Liver (tissue), 9 donors: ENCODE results near the gene SCD5. TPM values are rescaled to one million over a fixed set of nuclear protein-coding genes. Genes with fewer than 3 reads are reported as not detected.

Source experiments
- DNase-seq: peaks from one replicate; pipeline ENCODE4 v3.0.0-alpha.2; 2017; ENCODE audit warnings: low spot score
- H3K27ac ChIP-seq, 2 donors: one replicate each; pipeline ENCODE4 v1.7.0; 2013; ENCODE audit warnings: inconsistent platforms in 2 of 2, low read length in 2 of 2, control low read depth in 1 of 2, low read depth in 1 of 2, mild to moderate bottlenecking in 1 of 2
- H3K27me3 ChIP-seq, 4 donors: one replicate each; pipeline versions ENCODE4 v1.6.1 to v1.7.0; 2013; ENCODE audit warnings: low read length in 3 of 4, inconsistent platforms in 1 of 4, mild to moderate bottlenecking in 1 of 4, moderate library complexity in 1 of 4; ENCODE audit not compliant: control insufficient read depth in 4 of 4, insufficient read depth in 4 of 4
- H3K36me3 ChIP-seq, 4 donors: one replicate each; pipeline versions ENCODE4 v1.6.1 to v1.7.0; 2013; ENCODE audit warnings: low read length in 3 of 4, mild to moderate bottlenecking in 3 of 4, low read depth in 1 of 4, moderate library complexity in 1 of 4; ENCODE audit not compliant: control insufficient read depth in 4 of 4, insufficient read depth in 3 of 4
- H3K4me1 ChIP-seq, 4 donors: one replicate each; pipeline versions ENCODE4 v1.6.1 to v1.7.0; 2013; ENCODE audit warnings: low read length in 3 of 4, mild to moderate bottlenecking in 3 of 4, moderate library complexity in 1 of 4; ENCODE audit not compliant: control insufficient read depth in 4 of 4, insufficient read depth in 4 of 4
- H3K4me3 ChIP-seq, 3 donors: one replicate each; pipeline versions ENCODE4 v1.6.1 to v1.7.0; 2013; ENCODE audit warnings: low read length in 3 of 3, control low read depth in 1 of 3, low read depth in 1 of 3, mild to moderate bottlenecking in 1 of 3
- H3K9ac ChIP-seq, 2 donors: one replicate each; pipeline ENCODE4 v1.7.0; 2013; ENCODE audit warnings: low read length in 2 of 2, mild to moderate bottlenecking in 2 of 2, moderate library complexity in 2 of 2, control low read depth in 1 of 2, low read depth in 1 of 2
- H3K9me3 ChIP-seq, 4 donors: one replicate each; pipeline versions ENCODE4 v1.6.1 to v1.7.0; 2013; ENCODE audit warnings: low read length in 3 of 4; ENCODE audit not compliant: control insufficient read depth in 4 of 4
- EGR1 ChIP-seq, 2 donors: IDR thresholded peaks; 2 replicates each; pipeline ENCODE4 v1.6.1; 2016 to 2018; ENCODE audit warnings: antibody characterized with exemption in 2 of 2, low read depth in 2 of 2
- FOXA1 ChIP-seq: IDR thresholded peaks from 2 replicates; pipeline ENCODE4 v1.6.1; 2016; ENCODE audit warnings: antibody characterized with exemption
- FOXA2 ChIP-seq: IDR thresholded peaks from 2 replicates; pipeline ENCODE4 v1.6.1; 2016; ENCODE audit warnings: antibody characterized with exemption
- GABPA ChIP-seq, 2 donors: IDR thresholded peaks in 1 of 2; conservative IDR thresholded peaks in 1 of 2; 2 replicates each; pipeline ENCODE4 v1.6.1; 2016; ENCODE audit warnings: antibody characterized with exemption in 2 of 2, mild to moderate bottlenecking in 1 of 2, moderate library complexity in 1 of 2
- HNF4A ChIP-seq, 2 donors: conservative IDR thresholded peaks; 2 replicates each; pipeline ENCODE4 v1.6.1; 2016; ENCODE audit warnings: antibody characterized with exemption in 2 of 2, mild to moderate bottlenecking in 2 of 2
- HNF4G ChIP-seq: IDR thresholded peaks from 2 replicates; pipeline ENCODE4 v1.6.1; 2016; ENCODE audit warnings: antibody characterized with exemption
- JUND ChIP-seq, 2 donors: IDR thresholded peaks; 2 replicates each; pipeline ENCODE4 v1.6.1; 2016; ENCODE audit warnings: antibody characterized with exemption in 2 of 2
- NR2F2 ChIP-seq: IDR thresholded peaks from 2 replicates; pipeline ENCODE4 v1.6.1; 2016; ENCODE audit warnings: antibody characterized with exemption
- RAD21 ChIP-seq, 2 donors: IDR thresholded peaks; 2 replicates each; pipeline ENCODE4 v1.6.1; 2016; ENCODE audit warnings: antibody characterized with exemption in 2 of 2, mild to moderate bottlenecking in 2 of 2
- RXRA ChIP-seq, 2 donors: IDR thresholded peaks; 2 replicates each; pipeline ENCODE4 v1.6.1; 2017 to 2018; ENCODE audit warnings: antibody characterized with exemption in 2 of 2, mild to moderate bottlenecking in 1 of 2
- SP1 ChIP-seq: IDR thresholded peaks from 2 replicates; pipeline ENCODE4 v1.6.1; 2018; ENCODE audit warnings: antibody characterized with exemption, mild to moderate bottlenecking
- TAF1 ChIP-seq: conservative IDR thresholded peaks from 2 replicates; pipeline ENCODE4 v1.6.1; 2016; ENCODE audit warnings: antibody characterized with exemption, mild to moderate bottlenecking
- YY1 ChIP-seq: IDR thresholded peaks from 2 replicates; pipeline ENCODE4 v1.6.1; 2016; ENCODE audit warnings: antibody characterized with exemption, mild to moderate bottlenecking
- WGBS: extraction: QIAGEN DNeasy Blood & Tissue Kit; methylation state at CpG from one replicate; pipeline ENCODE4 v1.1.7; 2013; 5-methylcytosine and 5-hydroxymethylcytosine counted together
- polyA plus RNA-seq, 2 donors: library from polyadenylated mRNA; stranded (reverse) in 1 of 2; unstranded in 1 of 2; fragments of 200-250 nt in 1 of 2; fragments of >200 nt in 1 of 2; fragmentation: Nextera tagmentation in 1 of 2; extraction: Ambion mirVana in 1 of 2; gene quantifications; one replicate each; pipeline versions ENCODE4 v1.2.1 to v1.2.3, GENCODE V29; 2013 to 2015
- total RNA-seq, 2 donors: library from RNA; depleted of rRNA; stranded (reverse); fragments of >200 nt; gene quantifications; one replicate each; pipeline ENCODE4 v1.2.3, GENCODE V29; 2014
- TF ChIP-seq, protein P1 (sequence below): IDR thresholded peaks from 2 replicates; pipeline ENCODE4 v1.6.1; 2016; ENCODE audit warnings: antibody characterized with exemption
- TF ChIP-seq, protein P2 (sequence below): IDR thresholded peaks from 2 replicates; pipeline ENCODE4 v1.6.1; 2016; ENCODE audit warnings: antibody characterized with exemption
- TF ChIP-seq, protein P3 (sequence below): fragments of 150-350 bp; IDR thresholded peaks from 2 replicates; pipeline ENCODE4 v1.5.1; 2017; ENCODE audit warnings: improper control_type of control experiment, low read depth, low read length; ENCODE audit not compliant: missing input control
- TF ChIP-seq, protein P4 (sequence below): IDR thresholded peaks from 2 replicates; pipeline ENCODE4 v1.6.1; 2016; ENCODE audit warnings: antibody characterized with exemption, mild to moderate bottlenecking
- TF ChIP-seq, protein P5 (sequence below): IDR thresholded peaks from 2 replicates; pipeline ENCODE4 v1.6.1; 2016; ENCODE audit warnings: antibody characterized with exemption
- donor health status: healthy.
- donor health status: healthy.
- donor health status: healthy.
- donor health status: healthy.
- donor health status: healthy.

Gene SCD5
- total and polyA plus RNA-seq, 4 donors: 0.14 to 1.9 (median 0.57) TPM

DNA sequence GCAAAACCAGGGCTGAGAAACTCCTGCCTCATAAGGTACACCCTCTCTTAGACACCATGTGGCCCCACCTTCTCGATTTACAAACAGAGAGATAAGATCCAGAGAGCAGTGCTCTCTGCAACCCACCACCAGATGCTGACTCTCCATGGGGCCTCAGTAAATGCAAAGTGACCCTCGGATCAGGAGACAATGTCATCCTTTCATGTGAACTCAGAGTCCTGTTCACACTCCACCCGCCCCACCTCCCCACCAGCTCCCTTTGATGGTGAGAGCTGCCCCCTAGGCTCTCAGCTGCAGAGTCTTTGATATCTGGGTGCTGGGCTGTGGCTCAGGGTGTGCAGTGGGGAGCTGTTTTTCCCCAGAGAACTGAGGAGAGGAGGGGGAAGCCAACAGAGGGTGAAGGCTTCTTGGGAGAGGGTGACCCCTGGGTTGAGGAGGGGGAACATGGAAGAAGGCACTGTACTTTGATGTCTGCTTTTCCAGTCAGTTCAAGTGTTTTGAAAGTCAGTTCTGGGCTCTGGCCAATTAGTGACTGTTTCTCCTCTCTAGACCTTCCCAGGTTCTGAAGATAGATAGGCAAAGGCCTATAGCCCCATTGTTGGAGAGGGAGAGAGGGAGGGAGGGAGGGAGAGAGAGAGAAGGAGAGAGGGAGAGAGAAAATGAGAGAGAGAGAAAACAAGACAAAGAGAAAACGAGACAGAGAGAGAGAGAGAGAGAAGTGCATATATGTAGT lies 88.2 kb downstream of the SCD5 start:
- no peak for DNase-seq
- TF ChIP-seq HNF4G (no peak), FOXA1 (no peak), FOXA2 (no peak), RXRA (IDR thresholded peaks at IDR 0.05) (no peak), NR2F2 (no peak)
- TF ChIP-seq, protein P1, sequence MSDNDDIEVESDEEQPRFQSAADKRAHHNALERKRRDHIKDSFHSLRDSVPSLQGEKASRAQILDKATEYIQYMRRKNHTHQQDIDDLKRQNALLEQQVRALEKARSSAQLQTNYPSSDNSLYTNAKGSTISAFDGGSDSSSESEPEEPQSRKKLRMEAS: no peak
- no peak overlapping the region for H3K27ac ChIP-seq
- no peaks in the 10 kb centered on the region for H3K9me3 ChIP-seq
- H3K4me1 ChIP-seq: no peaks in the 10 kb centered on the region
- no peaks in the 10 kb centered on the region for H3K27me3 ChIP-seq
- H3K4me3 ChIP-seq: no peak overlapping the region
- WGBS: 60% methylated on average over 4 of the region's 4 CpGs
- H3K9ac ChIP-seq: no peak overlapping the region
- no peaks in the 10 kb centered on the region for H3K36me3 ChIP-seq

DNA sequence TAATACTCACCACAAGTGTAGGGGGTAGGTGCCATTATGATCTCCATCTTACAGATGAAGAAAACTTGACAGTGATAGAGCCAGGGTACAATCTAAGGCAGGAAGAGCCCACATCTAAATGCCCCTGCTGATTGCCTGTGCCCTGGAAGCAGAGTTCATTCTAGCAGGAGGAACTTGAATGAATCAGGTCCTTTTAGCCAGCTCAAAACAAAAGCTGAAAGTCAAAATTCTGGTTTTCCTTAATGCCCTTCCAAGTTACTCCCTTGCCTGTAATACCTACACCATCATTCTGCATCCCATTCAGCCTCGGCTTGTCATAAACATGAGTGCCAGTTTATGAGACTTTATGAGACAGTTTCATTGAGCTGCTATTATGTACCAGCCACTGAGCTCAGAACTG lies 89.6 kb downstream of the SCD5 start:
- H3K9me3 ChIP-seq: no peaks in the 10 kb centered on the region
- H3K9ac ChIP-seq: no peak overlapping the region
- H3K4me3 ChIP-seq: no peak overlapping the region
- no peaks in the 10 kb centered on the region for H3K4me1 ChIP-seq
- no peaks in the 10 kb centered on the region for H3K27me3 ChIP-seq
- 94% methylated on average over 1 of the region's 1 CpG for WGBS
- TF ChIP-seq RAD21 (IDR thresholded peaks at IDR 0.05): no peak
- TF ChIP-seq, protein P2, sequence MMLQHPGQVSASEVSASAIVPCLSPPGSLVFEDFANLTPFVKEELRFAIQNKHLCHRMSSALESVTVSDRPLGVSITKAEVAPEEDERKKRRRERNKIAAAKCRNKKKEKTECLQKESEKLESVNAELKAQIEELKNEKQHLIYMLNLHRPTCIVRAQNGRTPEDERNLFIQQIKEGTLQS: no peak
- no peak for TF ChIP-seq TAF1
- no peak for TF ChIP-seq EGR1 (IDR thresholded peaks at IDR 0.05; ENCODE audit: low read depth in 2 of 2)
- TF ChIP-seq, protein P3, sequence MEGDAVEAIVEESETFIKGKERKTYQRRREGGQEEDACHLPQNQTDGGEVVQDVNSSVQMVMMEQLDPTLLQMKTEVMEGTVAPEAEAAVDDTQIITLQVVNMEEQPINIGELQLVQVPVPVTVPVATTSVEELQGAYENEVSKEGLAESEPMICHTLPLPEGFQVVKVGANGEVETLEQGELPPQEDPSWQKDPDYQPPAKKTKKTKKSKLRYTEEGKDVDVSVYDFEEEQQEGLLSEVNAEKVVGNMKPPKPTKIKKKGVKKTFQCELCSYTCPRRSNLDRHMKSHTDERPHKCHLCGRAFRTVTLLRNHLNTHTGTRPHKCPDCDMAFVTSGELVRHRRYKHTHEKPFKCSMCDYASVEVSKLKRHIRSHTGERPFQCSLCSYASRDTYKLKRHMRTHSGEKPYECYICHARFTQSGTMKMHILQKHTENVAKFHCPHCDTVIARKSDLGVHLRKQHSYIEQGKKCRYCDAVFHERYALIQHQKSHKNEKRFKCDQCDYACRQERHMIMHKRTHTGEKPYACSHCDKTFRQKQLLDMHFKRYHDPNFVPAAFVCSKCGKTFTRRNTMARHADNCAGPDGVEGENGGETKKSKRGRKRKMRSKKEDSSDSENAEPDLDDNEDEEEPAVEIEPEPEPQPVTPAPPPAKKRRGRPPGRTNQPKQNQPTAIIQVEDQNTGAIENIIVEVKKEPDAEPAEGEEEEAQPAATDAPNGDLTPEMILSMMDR: no peak
- no peak for TF ChIP-seq SP1
- TF ChIP-seq GABPA (IDR thresholded peaks at IDR 0.05 in 1 of 2, conservative IDR thresholded peaks at IDR 0.05 in 1 of 2): no peak
- TF ChIP-seq FOXA2: no peak
- no peak for TF ChIP-seq FOXA1
- no peak for TF ChIP-seq NR2F2
- TF ChIP-seq, protein P4, sequence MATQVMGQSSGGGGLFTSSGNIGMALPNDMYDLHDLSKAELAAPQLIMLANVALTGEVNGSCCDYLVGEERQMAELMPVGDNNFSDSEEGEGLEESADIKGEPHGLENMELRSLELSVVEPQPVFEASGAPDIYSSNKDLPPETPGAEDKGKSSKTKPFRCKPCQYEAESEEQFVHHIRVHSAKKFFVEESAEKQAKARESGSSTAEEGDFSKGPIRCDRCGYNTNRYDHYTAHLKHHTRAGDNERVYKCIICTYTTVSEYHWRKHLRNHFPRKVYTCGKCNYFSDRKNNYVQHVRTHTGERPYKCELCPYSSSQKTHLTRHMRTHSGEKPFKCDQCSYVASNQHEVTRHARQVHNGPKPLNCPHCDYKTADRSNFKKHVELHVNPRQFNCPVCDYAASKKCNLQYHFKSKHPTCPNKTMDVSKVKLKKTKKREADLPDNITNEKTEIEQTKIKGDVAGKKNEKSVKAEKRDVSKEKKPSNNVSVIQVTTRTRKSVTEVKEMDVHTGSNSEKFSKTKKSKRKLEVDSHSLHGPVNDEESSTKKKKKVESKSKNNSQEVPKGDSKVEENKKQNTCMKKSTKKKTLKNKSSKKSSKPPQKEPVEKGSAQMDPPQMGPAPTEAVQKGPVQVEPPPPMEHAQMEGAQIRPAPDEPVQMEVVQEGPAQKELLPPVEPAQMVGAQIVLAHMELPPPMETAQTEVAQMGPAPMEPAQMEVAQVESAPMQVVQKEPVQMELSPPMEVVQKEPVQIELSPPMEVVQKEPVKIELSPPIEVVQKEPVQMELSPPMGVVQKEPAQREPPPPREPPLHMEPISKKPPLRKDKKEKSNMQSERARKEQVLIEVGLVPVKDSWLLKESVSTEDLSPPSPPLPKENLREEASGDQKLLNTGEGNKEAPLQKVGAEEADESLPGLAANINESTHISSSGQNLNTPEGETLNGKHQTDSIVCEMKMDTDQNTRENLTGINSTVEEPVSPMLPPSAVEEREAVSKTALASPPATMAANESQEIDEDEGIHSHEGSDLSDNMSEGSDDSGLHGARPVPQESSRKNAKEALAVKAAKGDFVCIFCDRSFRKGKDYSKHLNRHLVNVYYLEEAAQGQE: no peak
- TF ChIP-seq, protein P1: no peak
- TF ChIP-seq HNF4A (conservative IDR thresholded peaks at IDR 0.05): no peak
- TF ChIP-seq HNF4G: no peak
- TF ChIP-seq JUND (IDR thresholded peaks at IDR 0.05): no peak
- TF ChIP-seq, protein P5, sequence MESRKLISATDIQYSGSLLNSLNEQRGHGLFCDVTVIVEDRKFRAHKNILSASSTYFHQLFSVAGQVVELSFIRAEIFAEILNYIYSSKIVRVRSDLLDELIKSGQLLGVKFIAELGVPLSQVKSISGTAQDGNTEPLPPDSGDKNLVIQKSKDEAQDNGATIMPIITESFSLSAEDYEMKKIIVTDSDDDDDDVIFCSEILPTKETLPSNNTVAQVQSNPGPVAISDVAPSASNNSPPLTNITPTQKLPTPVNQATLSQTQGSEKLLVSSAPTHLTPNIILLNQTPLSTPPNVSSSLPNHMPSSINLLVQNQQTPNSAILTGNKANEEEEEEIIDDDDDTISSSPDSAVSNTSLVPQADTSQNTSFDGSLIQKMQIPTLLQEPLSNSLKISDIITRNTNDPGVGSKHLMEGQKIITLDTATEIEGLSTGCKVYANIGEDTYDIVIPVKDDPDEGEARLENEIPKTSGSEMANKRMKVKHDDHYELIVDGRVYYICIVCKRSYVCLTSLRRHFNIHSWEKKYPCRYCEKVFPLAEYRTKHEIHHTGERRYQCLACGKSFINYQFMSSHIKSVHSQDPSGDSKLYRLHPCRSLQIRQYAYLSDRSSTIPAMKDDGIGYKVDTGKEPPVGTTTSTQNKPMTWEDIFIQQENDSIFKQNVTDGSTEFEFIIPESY: no peak
- TF ChIP-seq RXRA (IDR thresholded peaks at IDR 0.05): no peak
- TF ChIP-seq YY1: no peak
- H3K27ac ChIP-seq: no peak overlapping the region
- no peak for DNase-seq
- no peaks in the 10 kb centered on the region for H3K36me3 ChIP-seq
